ENCODE results near the gene PPP1R14C. TPM values are rescaled to one million over a fixed set of nuclear protein-coding genes. Genes with fewer than 3 reads are reported as not detected.

The PPP1R14C gene
- total RNA-seq, 1 donor from 2014 or later = 12.6 TPM

DNA sequence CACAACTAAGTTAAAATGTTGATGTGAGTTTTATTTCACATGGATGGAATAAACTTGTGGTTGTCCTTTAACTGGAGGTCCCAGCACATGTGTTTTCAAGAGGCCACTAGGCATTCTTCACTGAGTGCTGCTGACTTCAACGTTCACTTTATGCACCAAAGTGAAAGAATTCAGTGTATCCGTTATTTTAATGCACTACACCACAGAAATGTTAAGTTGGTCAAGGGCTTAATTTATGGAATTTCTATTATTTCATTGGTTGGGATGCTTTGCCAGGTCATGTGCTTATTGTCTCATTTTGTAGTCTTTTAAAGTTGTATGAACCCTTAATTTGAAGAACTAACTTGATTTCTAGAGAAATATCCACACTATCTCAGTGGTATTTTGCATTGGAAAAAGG lies 106.4 kb downstream of the PPP1R14C start:
- no peak for DNase-seq (ENCODE audit: extremely low spot score, unreplicated experiment)
- H3K4me3 Mint-ChIP-seq = no peak overlapping the region

DNA sequence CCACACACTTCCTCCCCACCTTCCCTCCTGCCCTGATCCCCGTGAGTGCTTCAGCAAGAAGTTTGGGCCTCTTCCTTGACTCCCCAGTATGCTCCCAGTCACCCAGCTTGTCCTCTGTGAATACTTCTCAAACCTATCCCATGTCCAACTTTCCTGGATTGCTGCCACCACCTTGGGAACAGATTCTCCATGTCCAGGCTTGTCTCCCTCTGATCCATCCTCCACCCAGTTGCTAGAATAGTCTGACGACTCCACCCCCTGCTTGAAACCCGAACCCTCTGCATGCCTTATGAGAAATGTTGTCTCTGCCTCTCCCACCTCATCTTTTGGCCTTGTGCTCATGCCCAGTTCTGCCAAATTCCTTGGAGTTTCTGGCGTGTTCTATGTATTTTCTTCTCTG lies 108.0 kb downstream of the PPP1R14C start:
- no peak for DNase-seq (ENCODE audit: extremely low spot score, unreplicated experiment)
- peak overlapping the region; percentile 35 for H3K4me3 Mint-ChIP-seq
- peaks cover 13% of the 10 kb centered on the region for H3K9me3 Mint-ChIP-seq
- TF ChIP-seq, protein P1, sequence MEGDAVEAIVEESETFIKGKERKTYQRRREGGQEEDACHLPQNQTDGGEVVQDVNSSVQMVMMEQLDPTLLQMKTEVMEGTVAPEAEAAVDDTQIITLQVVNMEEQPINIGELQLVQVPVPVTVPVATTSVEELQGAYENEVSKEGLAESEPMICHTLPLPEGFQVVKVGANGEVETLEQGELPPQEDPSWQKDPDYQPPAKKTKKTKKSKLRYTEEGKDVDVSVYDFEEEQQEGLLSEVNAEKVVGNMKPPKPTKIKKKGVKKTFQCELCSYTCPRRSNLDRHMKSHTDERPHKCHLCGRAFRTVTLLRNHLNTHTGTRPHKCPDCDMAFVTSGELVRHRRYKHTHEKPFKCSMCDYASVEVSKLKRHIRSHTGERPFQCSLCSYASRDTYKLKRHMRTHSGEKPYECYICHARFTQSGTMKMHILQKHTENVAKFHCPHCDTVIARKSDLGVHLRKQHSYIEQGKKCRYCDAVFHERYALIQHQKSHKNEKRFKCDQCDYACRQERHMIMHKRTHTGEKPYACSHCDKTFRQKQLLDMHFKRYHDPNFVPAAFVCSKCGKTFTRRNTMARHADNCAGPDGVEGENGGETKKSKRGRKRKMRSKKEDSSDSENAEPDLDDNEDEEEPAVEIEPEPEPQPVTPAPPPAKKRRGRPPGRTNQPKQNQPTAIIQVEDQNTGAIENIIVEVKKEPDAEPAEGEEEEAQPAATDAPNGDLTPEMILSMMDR (conservative IDR thresholded peaks at IDR 0.05) = no peak
- peak overlapping the region; percentile 11 for H3K27ac Mint-ChIP-seq
- peaks cover 26% of the 10 kb centered on the region for H3K4me1 Mint-ChIP-seq (ENCODE audit: unreplicated experiment)
- H3K27me3 Mint-ChIP-seq = no peaks in the 10 kb centered on the region
- H3K36me3 Mint-ChIP-seq = peaks cover 22% of the 10 kb centered on the region

More for the DNA sequence above, 106.4 kb downstream of the PPP1R14C start:
- Mint-ChIP-seq H3K27ac (no peak overlapping the region), H3K36me3 (peaks cover 22% of the 10 kb centered on the region), H3K9me3 (peaks cover 13% of the 10 kb centered on the region), H3K27me3 (no peaks in the 10 kb centered on the region), H3K4me1 (ENCODE audit: unreplicated experiment) (peaks cover 26% of the 10 kb centered on the region)
- TF ChIP-seq, protein P1 (conservative IDR thresholded peaks at IDR 0.05) = no peak

DNA sequence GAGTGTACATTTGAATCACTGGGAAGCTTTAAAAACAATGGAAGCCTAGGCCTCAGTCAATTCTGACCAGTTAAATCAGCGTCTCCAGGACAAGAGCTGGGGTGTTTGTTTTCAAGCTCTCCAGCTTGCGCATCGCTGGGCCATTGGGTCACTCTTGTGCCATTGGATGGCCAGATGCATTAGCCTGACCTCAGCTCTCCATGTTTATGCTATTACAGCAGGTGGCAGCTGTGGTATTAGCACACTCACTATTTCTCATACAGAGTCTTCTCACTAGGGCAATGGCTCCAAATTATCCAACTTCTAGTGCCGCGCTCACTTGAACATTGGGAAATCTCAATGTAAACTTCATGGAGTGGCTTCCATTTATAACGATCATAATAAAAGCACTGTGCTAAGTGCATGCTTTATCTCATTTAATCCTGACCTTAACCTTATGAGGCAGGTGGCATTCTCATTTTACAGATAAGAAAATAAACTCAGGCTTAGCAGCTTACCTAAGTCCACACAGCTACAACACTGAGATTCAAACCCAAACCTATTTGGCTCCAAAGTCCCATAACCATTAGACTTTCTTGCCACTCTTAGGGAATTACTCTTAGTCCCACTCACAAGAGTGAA lies 108.8 kb downstream of the PPP1R14C start:
- DNase-seq (ENCODE audit: extremely low spot score, unreplicated experiment) = no peak
- H3K27me3 Mint-ChIP-seq = no peaks in the 10 kb centered on the region
- no peak overlapping the region for H3K27ac Mint-ChIP-seq
- TF ChIP-seq, protein P1 (conservative IDR thresholded peaks at IDR 0.05) = no peak
- H3K9me3 Mint-ChIP-seq = peaks cover 17% of the 10 kb centered on the region
- peaks cover 25% of the 10 kb centered on the region for H3K36me3 Mint-ChIP-seq
- H3K4me3 Mint-ChIP-seq = no peak overlapping the region
- H3K4me1 Mint-ChIP-seq (ENCODE audit: unreplicated experiment) = peaks cover 34% of the 10 kb centered on the region

DNA sequence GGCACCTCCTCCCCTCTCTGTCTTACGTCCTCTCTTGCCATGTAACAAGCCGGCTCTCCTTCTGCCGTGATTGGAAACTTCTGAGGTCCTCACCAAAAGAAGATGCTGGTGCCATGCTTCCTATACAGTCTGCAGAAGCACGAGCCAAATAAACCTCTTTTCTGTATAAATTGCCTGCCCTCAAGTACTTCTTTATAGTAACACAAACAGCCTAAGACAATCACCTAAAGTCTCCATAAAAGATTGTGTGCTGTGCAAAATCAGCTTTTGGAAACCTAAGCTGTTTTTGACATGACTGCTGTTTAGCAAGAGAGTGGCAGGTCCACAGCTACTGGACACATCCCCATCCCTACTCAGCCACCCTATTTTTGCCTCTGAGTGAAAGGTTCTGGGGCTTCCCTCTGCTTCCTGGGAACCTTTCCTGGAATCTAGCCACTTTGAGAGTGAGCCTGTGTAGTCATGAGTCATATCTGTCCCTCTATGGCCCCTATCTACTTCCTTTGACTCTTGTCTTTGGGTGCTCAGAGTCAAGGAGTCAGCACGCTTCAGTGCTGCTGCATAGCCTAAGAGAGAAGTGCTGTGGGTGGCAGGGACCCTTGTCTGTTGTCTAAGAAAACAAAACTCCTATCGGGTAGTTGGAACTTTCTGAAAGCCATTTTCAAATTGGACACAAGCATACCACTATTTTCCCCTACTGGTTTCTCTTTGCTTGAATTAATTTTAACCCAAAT lies 110.0 kb downstream of the PPP1R14C start:
- no peak overlapping the region for H3K27ac Mint-ChIP-seq
- TF ChIP-seq, protein P1 (conservative IDR thresholded peaks at IDR 0.05) = no peak
- H3K9me3 Mint-ChIP-seq = peaks cover 19% of the 10 kb centered on the region
- H3K27me3 Mint-ChIP-seq = no peaks in the 10 kb centered on the region
- no peak for DNase-seq (ENCODE audit: extremely low spot score, unreplicated experiment)
- peaks cover 38% of the 10 kb centered on the region for H3K4me1 Mint-ChIP-seq (ENCODE audit: unreplicated experiment)
- H3K36me3 Mint-ChIP-seq = peaks cover 27% of the 10 kb centered on the region
- no peak overlapping the region for H3K4me3 Mint-ChIP-seq

DNA sequence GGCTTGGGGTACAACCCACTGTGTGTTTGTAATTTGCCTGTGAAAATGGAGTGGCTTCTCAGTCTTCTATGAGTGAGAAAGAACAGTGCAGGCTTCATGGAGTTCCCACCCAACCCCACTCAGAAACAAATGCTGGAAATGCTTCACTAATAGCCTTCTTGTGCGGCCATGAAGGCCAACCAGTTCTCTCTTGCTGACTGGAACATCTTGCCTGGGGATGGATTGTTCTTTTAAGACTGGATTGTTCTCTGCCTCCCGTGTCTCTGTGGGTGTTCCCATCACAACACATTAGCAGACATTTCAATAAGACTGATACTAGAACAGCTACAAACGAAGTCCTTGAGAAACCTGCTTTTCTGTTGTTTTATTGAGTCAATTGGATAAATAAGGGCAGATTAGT lies 110.6 kb downstream of the PPP1R14C start:
- peak overlapping the region; percentile 39 for H3K27ac Mint-ChIP-seq
- peak overlapping the region; percentile 20 for H3K4me3 Mint-ChIP-seq
- TF ChIP-seq, protein P1 (conservative IDR thresholded peaks at IDR 0.05) = no peak
- H3K27me3 Mint-ChIP-seq = no peaks in the 10 kb centered on the region
- peaks cover 27% of the 10 kb centered on the region for H3K36me3 Mint-ChIP-seq
- H3K9me3 Mint-ChIP-seq = peaks cover 19% of the 10 kb centered on the region
- DNase-seq (ENCODE audit: extremely low spot score, unreplicated experiment) = no peak
- H3K4me1 Mint-ChIP-seq (ENCODE audit: unreplicated experiment) = peaks cover 38% of the 10 kb centered on the region

Measured in type B pancreatic cell (in vitro differentiated cells).